NCI-H748 (cell line): ENCODE data around the gene OBP2B.

ENCODE experiments used
- DNase-seq: peaks from one replicate; lab custom pipeline; 2025; ENCODE audit not compliant: unreplicated experiment; lab: John Stamatoyannopoulos, UW

OBP2B gene

DNA sequence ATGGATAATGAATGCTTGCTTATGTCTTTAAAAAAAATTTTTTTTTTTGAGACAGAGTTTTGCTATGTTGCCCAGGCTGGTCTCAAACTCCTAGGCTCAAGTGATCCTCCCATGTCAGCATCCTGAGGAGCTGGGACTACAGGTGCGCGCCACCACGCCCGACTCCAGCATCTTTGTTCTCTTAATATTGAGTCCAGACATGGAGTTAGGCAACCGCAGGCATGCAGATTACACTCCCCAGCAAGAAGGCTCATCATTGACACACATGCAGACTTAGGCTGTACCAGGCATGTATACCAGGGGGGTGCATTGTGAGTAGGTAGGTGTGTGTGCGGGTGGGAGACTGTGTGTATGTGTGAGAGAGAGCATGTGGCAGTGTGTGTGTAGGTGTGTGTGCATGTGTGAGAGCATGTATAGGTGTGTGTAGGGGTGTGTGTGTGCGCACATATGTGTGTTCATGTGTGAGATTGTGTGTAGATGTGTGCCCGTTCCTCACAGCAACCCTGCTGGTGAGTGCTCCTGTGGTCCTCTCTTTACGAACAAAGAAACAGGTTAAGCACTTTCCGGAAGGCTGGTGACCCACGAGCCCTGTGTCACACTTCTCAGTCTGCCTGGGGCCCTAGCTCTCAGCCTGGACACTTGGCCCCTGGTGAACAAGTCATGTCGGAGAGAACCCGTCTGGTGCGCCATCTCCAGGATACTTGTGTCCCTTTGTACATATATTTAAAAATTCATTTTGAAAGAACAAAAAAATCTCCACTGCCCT lies 6.2 kb downstream of the OBP2B start:
- no peak for DNase-seq

DNA sequence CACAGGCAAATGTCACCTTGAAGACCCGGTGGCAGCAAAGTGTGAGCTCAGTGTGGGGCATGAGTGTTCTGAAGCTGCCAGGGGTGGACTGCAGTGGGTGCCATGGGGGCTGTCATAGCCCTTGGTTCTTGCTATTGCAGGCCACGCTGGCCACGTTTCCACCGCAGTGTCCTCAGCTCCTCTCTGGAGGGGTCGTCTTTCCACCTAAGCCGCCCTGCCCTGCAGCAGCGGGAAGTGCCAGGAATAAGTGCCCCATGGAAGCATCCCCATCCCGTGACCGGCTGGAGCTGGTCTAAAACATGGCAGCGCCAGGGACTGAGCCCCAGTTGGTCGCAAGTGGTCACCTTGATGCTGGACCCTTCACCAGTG lies 6.9 kb downstream of the OBP2B start:
- no peak for DNase-seq

- no peak for DNase-seq
These were observed 7.5 kb downstream of the OBP2B start for GRCh38 chr9:133201424-133202144.

DNA sequence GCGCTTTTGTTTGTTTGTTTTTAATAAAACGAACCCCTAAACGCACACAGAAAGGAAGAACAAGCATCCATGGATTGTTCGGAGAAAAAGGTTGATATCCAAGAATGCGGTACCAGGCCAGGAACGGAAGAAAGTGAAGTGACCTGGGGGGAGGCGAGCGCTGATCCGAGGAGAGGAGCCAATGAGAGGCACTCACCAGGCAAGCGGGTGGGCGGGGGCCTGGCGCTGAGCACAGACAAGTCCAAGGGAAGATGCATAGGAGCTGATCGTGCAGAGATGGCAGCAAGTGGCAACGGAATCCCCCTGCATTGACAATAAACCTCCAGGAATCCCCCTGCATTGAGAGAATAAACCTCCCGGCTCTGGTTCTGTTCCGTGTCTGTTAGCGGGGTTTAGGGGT lies 8.4 kb downstream of the OBP2B start:
- no peak for DNase-seq

- no peak for DNase-seq
These were observed 9.3 kb downstream of the OBP2B start for GRCh38 chr9:133199648-133200321.

GRCh38 chr9:133195029-133195428 lies 14.0 kb downstream of the OBP2B start:
- no peak for DNase-seq

- DNase-seq: no peak
These were observed 14.5 kb downstream of the OBP2B start for GRCh38 chr9:133194597-133194996.

- no peak for DNase-seq
These were observed 17.1 kb downstream of the OBP2B start for GRCh38 chr9:133191989-133192388.

DNA sequence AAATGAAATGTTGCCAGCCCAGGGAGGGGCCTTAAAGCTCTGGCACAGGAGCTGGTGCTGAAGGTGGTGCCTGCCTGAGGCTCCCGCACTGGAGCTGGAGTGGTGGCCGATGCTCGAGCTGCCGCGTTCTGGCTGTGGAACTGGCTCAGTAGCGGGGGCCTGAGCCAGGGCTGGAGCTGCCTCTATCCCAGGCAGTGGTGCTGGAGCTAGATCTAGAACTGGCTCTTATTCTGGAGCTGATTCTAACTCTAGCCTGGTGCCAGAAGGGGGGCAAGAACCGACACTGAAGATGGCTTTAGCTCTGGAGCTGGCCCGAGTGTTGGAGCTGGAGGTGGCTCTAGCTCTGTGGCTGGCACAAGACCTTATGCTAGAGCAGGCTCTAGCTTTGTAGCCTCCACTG lies 19.2 kb downstream of the OBP2B start:
- no peak for DNase-seq

DNA sequence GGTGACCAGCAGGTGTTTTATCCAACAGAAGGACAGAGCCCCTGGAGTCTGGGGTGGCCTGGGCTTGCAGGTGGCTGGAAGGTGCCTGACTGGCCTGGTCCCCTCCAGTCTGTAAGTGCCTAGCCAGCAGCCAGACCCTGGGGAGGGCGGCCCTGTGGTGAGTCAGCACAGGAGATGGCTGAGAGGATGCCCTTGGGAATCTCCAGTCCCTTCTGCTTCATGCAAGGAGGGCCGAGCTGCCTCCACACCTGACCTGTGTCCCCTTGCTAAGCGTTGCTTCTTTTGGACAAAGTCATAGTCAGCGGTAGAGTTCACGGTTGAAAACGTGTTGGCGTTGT lies 20.2 kb downstream of the OBP2B start:
- DNase-seq: no peak

- DNase-seq: peak; percentile 75
These were observed 20.8 kb downstream of the OBP2B start for GRCh38 chr9:133188006-133188842.

DNA sequence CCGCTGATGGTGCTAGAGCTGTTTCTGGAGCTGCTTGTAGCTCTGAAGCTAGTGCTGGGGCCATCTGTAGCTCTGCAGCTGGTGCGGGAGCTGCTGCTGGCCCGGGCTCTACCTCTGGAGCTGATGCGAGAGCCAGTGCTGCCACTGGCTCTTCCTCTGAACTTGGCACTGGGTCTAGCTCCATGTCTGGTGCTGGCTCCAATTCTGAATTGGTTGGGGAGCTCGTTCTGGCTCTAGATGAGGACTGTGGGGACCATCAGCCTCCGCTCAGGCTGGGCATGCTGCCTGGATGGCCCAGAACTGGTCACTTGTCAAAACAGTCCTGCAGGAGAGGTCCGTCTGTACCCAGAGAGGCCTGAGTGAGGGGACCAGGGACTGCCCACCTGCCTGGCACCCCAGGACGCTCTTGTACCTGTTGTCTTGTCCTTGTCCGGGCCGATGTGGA lies 21.5 kb downstream of the OBP2B start:
- DNase-seq: no peak

- DNase-seq: no peak
These were observed 22.3 kb downstream of the OBP2B start for GRCh38 chr9:133186736-133187135.

GRCh38 chr9:133184971-133185370 lies 24.1 kb downstream of the OBP2B start:
- DNase-seq: peak; percentile 82

DNA sequence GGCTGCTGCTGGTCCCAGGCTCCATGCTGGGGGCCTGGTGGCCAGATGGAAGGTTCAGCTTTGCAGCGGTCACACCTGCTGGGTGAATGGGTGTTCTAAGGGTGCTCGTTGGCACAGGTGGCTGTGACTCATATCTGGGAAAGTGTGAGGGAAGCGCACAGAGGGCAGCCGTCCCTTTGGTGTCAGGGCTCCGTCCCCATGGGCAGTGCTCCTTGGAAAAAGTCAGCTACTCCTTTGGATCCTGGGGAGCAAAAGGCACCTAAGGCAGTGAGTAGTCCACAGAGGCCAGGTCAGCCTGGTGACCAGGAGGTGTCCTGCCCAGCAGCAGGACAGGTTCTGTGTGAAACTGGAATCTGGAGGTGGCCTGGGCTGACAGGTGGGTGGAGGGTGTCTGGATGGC lies 26.9 kb downstream of the OBP2B start:
- no peak for DNase-seq

- no peak for DNase-seq
These were observed 27.5 kb downstream of the OBP2B start for GRCh38 chr9:133181561-133181960.

GRCh38 chr9:133180953-133181352 lies 28.1 kb downstream of the OBP2B start:
- no peak for DNase-seq

GRCh38 chr9:133173056-133173455 lies 36.0 kb downstream of the OBP2B start:
- no peak for DNase-seq

GRCh38 chr9:133171161-133171961 lies 37.7 kb downstream of the OBP2B start:
- DNase-seq: no peak

DNA sequence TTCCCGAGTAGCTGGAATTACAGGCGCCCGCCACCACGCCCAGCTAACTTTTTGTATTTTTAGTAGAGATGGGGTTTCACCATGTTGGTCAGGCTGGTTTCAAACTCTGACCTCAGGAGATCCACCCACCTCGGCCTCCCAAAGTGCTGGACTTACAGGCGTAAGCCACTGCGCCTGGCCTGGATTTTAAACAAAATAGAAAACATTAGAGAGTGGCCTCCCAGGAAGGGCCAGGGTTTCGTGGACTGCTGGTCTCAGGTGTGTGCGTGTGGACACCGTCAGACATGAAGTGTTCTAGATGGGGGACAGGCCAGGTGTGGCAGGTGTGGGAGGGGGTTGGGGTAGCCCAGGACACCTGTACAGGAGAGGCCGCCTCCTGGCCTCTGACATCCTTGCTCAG lies 38.3 kb downstream of the OBP2B start:
- no peak for DNase-seq
